Measurements from ENCODE around the gene PPFIBP1. TPM values are rescaled to one million over a fixed set of nuclear protein-coding genes. Genes with fewer than 3 reads are reported as not detected.

Gene PPFIBP1
- total and polyA plus RNA-seq, 2 of the 4 experiments (the other 2 are of a cell fraction), result 30.4 to 72.2 TPM

DNA sequence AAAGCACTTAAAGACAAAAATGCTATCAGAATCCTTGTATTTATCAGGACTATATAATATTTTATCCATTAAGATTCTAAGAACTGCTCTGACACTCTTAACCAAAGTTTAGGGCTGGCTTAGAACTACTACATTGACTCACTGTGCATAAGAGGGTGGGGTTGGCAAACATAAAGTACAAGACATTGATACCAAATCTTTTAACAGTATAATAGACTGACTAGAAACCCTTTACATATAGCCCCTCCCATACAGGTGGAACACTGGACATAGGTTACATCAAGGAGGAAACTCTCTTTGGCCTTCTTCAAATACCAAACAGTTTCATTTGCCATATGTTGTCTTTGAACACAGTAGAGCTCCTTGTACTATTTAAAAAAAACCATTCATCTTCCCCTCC, 156.6 kb downstream of the PPFIBP1 start:
- H3K9me3 ChIP-seq (ENCODE audit: control insufficient read depth, insufficient read depth, low read length), result no peaks in the 10 kb centered on the region
- no peaks in the 10 kb centered on the region for H3K27me3 ChIP-seq (ENCODE audit: control insufficient read depth, insufficient read depth, low read length)
- no peak overlapping the region for H2AFZ ChIP-seq (replicated peaks; ENCODE audit: low read length, poor library complexity)
- H3K4ac ChIP-seq (ENCODE audit: low read depth, low read length), result no peak overlapping the region
- no peak overlapping the region for H2BK5ac ChIP-seq (ENCODE audit: low read depth, low read length, poor library complexity, severe bottlenecking)
- no peak overlapping the region for H3K23ac ChIP-seq (ENCODE audit: low read depth, low read length)
- no peak overlapping the region for H3K4me2 ChIP-seq (ENCODE audit: low read depth, low read length)
- CTCF ChIA-PET, result no interaction called here
- H2BK15ac ChIP-seq (ENCODE audit: low read depth, low read length), result no peak overlapping the region
- no peak overlapping the region for H3K27ac ChIP-seq (ENCODE audit: insufficient read depth, low read length)
- no peaks in the 10 kb centered on the region for H4K20me1 ChIP-seq (ENCODE audit: insufficient read depth, low read length)
- no peak overlapping the region for H4K8ac ChIP-seq (ENCODE audit: low read depth in 2 of 2, low read length in 2 of 2)
- H2BK20ac ChIP-seq (ENCODE audit: low read depth, low read length), result no peak overlapping the region
- ATAC-seq (ENCODE audit: low read depth) (no peak), DNase-seq (no peak)
- H3K4me3 ChIP-seq (ENCODE audit: insufficient read depth, low read depth, low read length), result no peak overlapping the region
- no peak overlapping the region for H3K14ac ChIP-seq (replicated peaks; ENCODE audit: low read depth, low read length)
- H3K79me1 ChIP-seq (ENCODE audit: low read depth in 1 of 2, low read length in 2 of 2), result peaks cover 4 to 6% of the 10 kb centered on the region in 2 experiments; a peak in 2 of 4 replicates
- POLR2A ChIA-PET (ENCODE audit: unreplicated experiment), result no interaction called here
- H3K36me3 ChIP-seq (ENCODE audit: control insufficient read depth, insufficient read depth, low read length), result peaks cover 23% of the 10 kb centered on the region
- H2AK5ac ChIP-seq (ENCODE audit: low read depth, low read length), result no peak overlapping the region
- H3K9ac ChIP-seq (ENCODE audit: low read depth, low read length), result no peak overlapping the region
- dilution Hi-C loops (cut with HindIII; ENCODE audit: low sequenced_read_pairs, unreplicated experiment), result no loop called here
- no peak overlapping the region for H2AK9ac ChIP-seq (replicated peaks; ENCODE audit: low read depth, low read length, poor library complexity)
- no peak overlapping the region for H4K5ac ChIP-seq (ENCODE audit: low read depth, low read length)
- peaks cover 7% of the 10 kb centered on the region; the same call in 1 of the 2 replicates for H3K9me1 ChIP-seq (ENCODE audit: insufficient read depth, low read length)
- intact Hi-C loops (cut with micrococcal nuclease), result no loop called here
- H2BK120ac ChIP-seq (ENCODE audit: low read depth, low read length), result no peak overlapping the region
- BruUV-seq (replicated peaks), result no TSS peak
- in situ Hi-C loops (cut with MboI; ENCODE audit: low sequenced_read_pairs), result no loop called here
- H3K4me1 ChIP-seq (ENCODE audit: control insufficient read depth, insufficient read depth, low read length), result no peaks in the 10 kb centered on the region
- no peak overlapping the region for H4K91ac ChIP-seq (ENCODE audit: insufficient read depth, low read depth, low read length)
- no peak for TF ChIP-seq NFE2L2 (IDR thresholded peaks at IDR 0.05; ENCODE audit: low read depth, low read length)
- TF ChIP-seq RCOR1 (IDR thresholded peaks at IDR 0.05; ENCODE audit: insufficient replicate concordance, low read length), result no peak
- TF ChIP-seq MXI1 (IDR thresholded peaks at IDR 0.05; ENCODE audit: borderline replicate concordance, low read depth, low read length), result no peak
- TF ChIP-seq FOS (IDR thresholded peaks at IDR 0.05; ENCODE audit: low read depth, low read length), result no peak
- TF ChIP-seq POLR2A (IDR thresholded peaks at IDR 0.05; ENCODE audit: low read depth, low read length), result no peak
- TF ChIP-seq, protein P1, sequence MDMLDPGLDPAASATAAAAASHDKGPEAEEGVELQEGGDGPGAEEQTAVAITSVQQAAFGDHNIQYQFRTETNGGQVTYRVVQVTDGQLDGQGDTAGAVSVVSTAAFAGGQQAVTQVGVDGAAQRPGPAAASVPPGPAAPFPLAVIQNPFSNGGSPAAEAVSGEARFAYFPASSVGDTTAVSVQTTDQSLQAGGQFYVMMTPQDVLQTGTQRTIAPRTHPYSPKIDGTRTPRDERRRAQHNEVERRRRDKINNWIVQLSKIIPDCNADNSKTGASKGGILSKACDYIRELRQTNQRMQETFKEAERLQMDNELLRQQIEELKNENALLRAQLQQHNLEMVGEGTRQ (IDR thresholded peaks at IDR 0.05; ENCODE audit: low read depth, low read length), result no peak
- no peak for TF ChIP-seq RFX5 (IDR thresholded peaks at IDR 0.05; ENCODE audit: low read depth, low read length)
- TF ChIP-seq MAZ (IDR thresholded peaks at IDR 0.05; ENCODE audit: borderline replicate concordance, low read depth, low read length), result no peak
- TF ChIP-seq CHD1 (IDR thresholded peaks at IDR 0.05; ENCODE audit: low read depth, low read length), result no peak
- no peak for TF ChIP-seq CEBPB (IDR thresholded peaks at IDR 0.05; ENCODE audit: low read depth, low read length)
- TF ChIP-seq, protein P2, sequence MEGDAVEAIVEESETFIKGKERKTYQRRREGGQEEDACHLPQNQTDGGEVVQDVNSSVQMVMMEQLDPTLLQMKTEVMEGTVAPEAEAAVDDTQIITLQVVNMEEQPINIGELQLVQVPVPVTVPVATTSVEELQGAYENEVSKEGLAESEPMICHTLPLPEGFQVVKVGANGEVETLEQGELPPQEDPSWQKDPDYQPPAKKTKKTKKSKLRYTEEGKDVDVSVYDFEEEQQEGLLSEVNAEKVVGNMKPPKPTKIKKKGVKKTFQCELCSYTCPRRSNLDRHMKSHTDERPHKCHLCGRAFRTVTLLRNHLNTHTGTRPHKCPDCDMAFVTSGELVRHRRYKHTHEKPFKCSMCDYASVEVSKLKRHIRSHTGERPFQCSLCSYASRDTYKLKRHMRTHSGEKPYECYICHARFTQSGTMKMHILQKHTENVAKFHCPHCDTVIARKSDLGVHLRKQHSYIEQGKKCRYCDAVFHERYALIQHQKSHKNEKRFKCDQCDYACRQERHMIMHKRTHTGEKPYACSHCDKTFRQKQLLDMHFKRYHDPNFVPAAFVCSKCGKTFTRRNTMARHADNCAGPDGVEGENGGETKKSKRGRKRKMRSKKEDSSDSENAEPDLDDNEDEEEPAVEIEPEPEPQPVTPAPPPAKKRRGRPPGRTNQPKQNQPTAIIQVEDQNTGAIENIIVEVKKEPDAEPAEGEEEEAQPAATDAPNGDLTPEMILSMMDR (conservative IDR thresholded peaks at IDR 0.05; ENCODE audit: low read depth, low read length), result no peak
- no peak for TF ChIP-seq BHLHE40 (IDR thresholded peaks at IDR 0.05; ENCODE audit: low read depth, low read length)
- TF ChIP-seq SMC3 (IDR thresholded peaks at IDR 0.05; ENCODE audit: low read depth, low read length), result no peak
- no peak for TF ChIP-seq RAD21 (IDR thresholded peaks at IDR 0.05; ENCODE audit: low read length)
- no peak overlapping the region for H3K18ac ChIP-seq (ENCODE audit: low read depth, low read length)
- no peak overlapping the region for H3K56ac ChIP-seq (ENCODE audit: extremely low read depth, insufficient read depth, low read length)

All from IMR-90 (cell line).